Adrenal gland (tissue), 5 donors: ENCODE results near the gene MCCD1.

Source experiments
- POLR2A ChIP-seq, 2 donors: fragments of 450-650 bp; IDR thresholded peaks; one replicate each; pipeline ENCODE4 v1.6.1; 2017; ENCODE audit warnings: antibody characterized with exemption in 2 of 2, mild to moderate bottlenecking in 2 of 2, moderate library complexity in 1 of 2
- TF ChIP-seq, protein P1 (sequence below), 6 experiments: fragments of 450-650 bp in 4 of 6; fragments of 200-600 bp in 2 of 6; sonication (generic) in 1 of 6; IDR thresholded peaks; 1 replicate in 5 of 6; 2 replicates in 1 of 6; pipeline versions ENCODE4 v1.5.1 to v1.8.0; 2016 to 2021; ENCODE audit warnings: antibody characterized with exemption in 6 of 6, mild to moderate bottlenecking in 2 of 6, moderate library complexity in 1 of 6
- donor health status: DM: no; HTN: no; CAD: no.

DNA sequence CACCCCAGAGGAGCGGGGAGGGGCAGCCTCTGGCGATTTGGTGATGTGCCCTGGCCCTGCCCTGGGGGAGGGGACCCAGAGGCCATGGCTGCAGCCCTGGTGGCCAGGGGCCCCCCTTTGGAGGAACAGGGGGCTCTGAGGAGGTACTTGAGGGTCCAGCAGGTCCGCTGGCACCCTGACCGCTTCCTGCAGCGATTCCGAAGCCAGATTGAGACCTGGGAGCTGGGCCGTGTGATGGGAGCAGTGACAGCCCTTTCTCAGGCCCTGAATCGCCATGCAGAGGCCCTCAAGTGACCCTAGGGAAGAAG lies 29.5 kb downstream of the MCCD1 start:
- TF ChIP-seq, protein P1, sequence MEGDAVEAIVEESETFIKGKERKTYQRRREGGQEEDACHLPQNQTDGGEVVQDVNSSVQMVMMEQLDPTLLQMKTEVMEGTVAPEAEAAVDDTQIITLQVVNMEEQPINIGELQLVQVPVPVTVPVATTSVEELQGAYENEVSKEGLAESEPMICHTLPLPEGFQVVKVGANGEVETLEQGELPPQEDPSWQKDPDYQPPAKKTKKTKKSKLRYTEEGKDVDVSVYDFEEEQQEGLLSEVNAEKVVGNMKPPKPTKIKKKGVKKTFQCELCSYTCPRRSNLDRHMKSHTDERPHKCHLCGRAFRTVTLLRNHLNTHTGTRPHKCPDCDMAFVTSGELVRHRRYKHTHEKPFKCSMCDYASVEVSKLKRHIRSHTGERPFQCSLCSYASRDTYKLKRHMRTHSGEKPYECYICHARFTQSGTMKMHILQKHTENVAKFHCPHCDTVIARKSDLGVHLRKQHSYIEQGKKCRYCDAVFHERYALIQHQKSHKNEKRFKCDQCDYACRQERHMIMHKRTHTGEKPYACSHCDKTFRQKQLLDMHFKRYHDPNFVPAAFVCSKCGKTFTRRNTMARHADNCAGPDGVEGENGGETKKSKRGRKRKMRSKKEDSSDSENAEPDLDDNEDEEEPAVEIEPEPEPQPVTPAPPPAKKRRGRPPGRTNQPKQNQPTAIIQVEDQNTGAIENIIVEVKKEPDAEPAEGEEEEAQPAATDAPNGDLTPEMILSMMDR (IDR thresholded peaks at IDR 0.05): no peak
- TF ChIP-seq POLR2A (IDR thresholded peaks at IDR 0.05): no peak
